SK-N-MC (cell line): ENCODE measurements around the gene TSPAN12.

Experiments
- EZH2 ChIP-seq: fragments of 200-600 bp; sonication (generic); IDR thresholded peaks from one replicate; pipeline ENCODE4 v1.6.1; 2017; ENCODE audit warnings: antibody characterized with exemption
- POLR2AphosphoS5 ChIP-seq: IDR thresholded peaks from 2 replicates; pipeline ENCODE4 v1.6.1; 2012; ENCODE audit warnings: mild to moderate bottlenecking, low read depth, low read length, borderline replicate concordance

DNA sequence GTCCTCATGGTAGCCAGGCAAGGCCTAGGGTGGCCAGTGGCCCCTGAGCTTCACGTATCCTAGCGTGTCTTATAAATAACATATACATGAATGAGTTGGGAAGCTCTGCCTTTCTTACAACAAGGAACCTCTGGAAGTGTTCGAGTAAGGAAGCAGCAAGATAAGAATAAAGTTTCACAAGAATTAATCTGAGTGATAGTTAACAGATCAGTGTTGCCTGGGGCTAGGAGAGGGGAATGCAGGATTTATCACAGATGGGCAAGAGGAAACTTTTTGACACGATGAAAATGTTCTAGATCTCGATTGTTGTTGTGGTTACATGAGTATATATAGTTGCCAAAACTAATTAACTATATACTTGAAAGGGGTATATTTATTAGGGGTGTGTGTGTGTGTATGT, 74.2 kb downstream of the TSPAN12 start:
- TF ChIP-seq POLR2AphosphoS5 = no peak
- TF ChIP-seq EZH2 = no peak
